ENCODE results near the gene MAN2B2. TPM values are rescaled to one million over a fixed set of nuclear protein-coding genes. Genes with fewer than 3 reads are reported as not detected.

MAN2B2 gene
- total and polyA plus RNA-seq, 2 of the 4 experiments (the other 2 are of a cell fraction): 13.4 to 34.1 TPM

DNA sequence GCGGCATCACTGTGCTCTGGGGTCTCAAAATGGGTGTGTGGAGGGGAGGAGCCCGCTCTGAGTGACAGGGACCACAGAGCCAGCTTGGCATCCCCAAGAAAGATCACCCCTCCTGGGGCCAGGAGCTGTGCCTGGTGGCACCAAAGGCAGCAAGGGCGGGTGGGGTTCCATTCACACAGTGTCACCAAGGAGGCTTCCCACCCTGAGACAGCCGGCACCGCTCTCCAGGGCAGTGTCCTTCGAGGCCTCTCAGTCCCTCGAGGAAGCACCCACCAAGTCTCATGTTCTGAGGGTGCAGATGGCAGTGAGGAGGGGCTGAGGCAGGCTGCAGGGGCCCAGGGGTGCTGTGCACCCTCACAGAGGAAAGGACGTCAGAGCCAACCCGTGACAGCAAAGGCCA, 44.0 kb upstream of the MAN2B2 start:
- no peak overlapping the region for H2BK20ac ChIP-seq (ENCODE audit: low read depth, low read length)
- H3K9me1 ChIP-seq (ENCODE audit: insufficient read depth, low read length): no peaks in the 10 kb centered on the region
- H2BK15ac ChIP-seq (ENCODE audit: low read depth, low read length): no peak overlapping the region
- TF ChIP-seq POLR2A (IDR thresholded peaks at IDR 0.05; ENCODE audit: low read depth, low read length) (no peak), RAD21 (IDR thresholded peaks at IDR 0.05; ENCODE audit: low read length) (no peak)
- TF ChIP-seq, protein P1, sequence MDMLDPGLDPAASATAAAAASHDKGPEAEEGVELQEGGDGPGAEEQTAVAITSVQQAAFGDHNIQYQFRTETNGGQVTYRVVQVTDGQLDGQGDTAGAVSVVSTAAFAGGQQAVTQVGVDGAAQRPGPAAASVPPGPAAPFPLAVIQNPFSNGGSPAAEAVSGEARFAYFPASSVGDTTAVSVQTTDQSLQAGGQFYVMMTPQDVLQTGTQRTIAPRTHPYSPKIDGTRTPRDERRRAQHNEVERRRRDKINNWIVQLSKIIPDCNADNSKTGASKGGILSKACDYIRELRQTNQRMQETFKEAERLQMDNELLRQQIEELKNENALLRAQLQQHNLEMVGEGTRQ (IDR thresholded peaks at IDR 0.05; ENCODE audit: low read depth, low read length): no peak
- no peaks in the 10 kb centered on the region for H3K4me1 ChIP-seq (ENCODE audit: control insufficient read depth, insufficient read depth, low read length)
- H3K9ac ChIP-seq (ENCODE audit: low read depth, low read length): no peak overlapping the region
- no peak overlapping the region for H3K4me2 ChIP-seq (ENCODE audit: low read depth, low read length)
- H3K79me1 ChIP-seq (ENCODE audit: low read depth in 1 of 2, low read length in 2 of 2): no peaks in the 10 kb centered on the region
- 20% methylated on average over 2 of the region's 9 CpGs; no CpG with 5 or more reads in 1 of the 2 experiments for WGBS, 2 experiments (ENCODE audit: extremely low coverage in 2 of 2, insufficient read length in 1 of 2)
- H4K20me1 ChIP-seq (ENCODE audit: insufficient read depth, low read length): no peaks in the 10 kb centered on the region
- H3K9me3 ChIP-seq (ENCODE audit: control insufficient read depth, insufficient read depth, low read length): no peaks in the 10 kb centered on the region
- no peak overlapping the region for H3K4me3 ChIP-seq (ENCODE audit: insufficient read depth, low read depth, low read length)
- H3K14ac ChIP-seq (replicated peaks; ENCODE audit: low read depth, low read length): no peak overlapping the region
- DNase-seq (no peak), ATAC-seq (ENCODE audit: low read depth) (no peak)
- no peak overlapping the region for H2BK5ac ChIP-seq (ENCODE audit: low read depth, low read length, poor library complexity, severe bottlenecking)
- H2AK9ac ChIP-seq (replicated peaks; ENCODE audit: low read depth, low read length, poor library complexity): no peak overlapping the region
- no peak overlapping the region for H4K5ac ChIP-seq (ENCODE audit: low read depth, low read length)
- intact Hi-C loops (cut with micrococcal nuclease) (no loop called here), in situ Hi-C loops (cut with MboI; ENCODE audit: low sequenced_read_pairs) (no loop called here), dilution Hi-C loops (cut with HindIII; ENCODE audit: low sequenced_read_pairs, unreplicated experiment) (no loop called here)
- no peak overlapping the region for H4K91ac ChIP-seq (ENCODE audit: insufficient read depth, low read depth, low read length)
- ChIA-PET POLR2A (ENCODE audit: unreplicated experiment) (no interaction called here), CTCF (no interaction called here)
- no peak overlapping the region for H3K27ac ChIP-seq (ENCODE audit: insufficient read depth, low read length)
- no peak overlapping the region for H3K23ac ChIP-seq (ENCODE audit: low read depth, low read length)
- H3K4ac ChIP-seq (ENCODE audit: low read depth, low read length): no peak overlapping the region
- no peak overlapping the region for H2AFZ ChIP-seq (replicated peaks; ENCODE audit: low read length, poor library complexity)
- no peak overlapping the region for H2AK5ac ChIP-seq (ENCODE audit: low read depth, low read length)
- H3K27me3 ChIP-seq (ENCODE audit: control insufficient read depth, insufficient read depth, low read length): peaks cover 3% of the 10 kb centered on the region; the same call in 1 of the 2 replicates
- H4K8ac ChIP-seq (ENCODE audit: low read depth in 2 of 2, low read length in 2 of 2): no peak overlapping the region
- H2BK120ac ChIP-seq (ENCODE audit: low read depth, low read length): no peak overlapping the region
- no peak overlapping the region for H3K18ac ChIP-seq (ENCODE audit: low read depth, low read length)
- no peaks in the 10 kb centered on the region for H3K36me3 ChIP-seq (ENCODE audit: control insufficient read depth, insufficient read depth, low read length)
- H3K56ac ChIP-seq (ENCODE audit: extremely low read depth, insufficient read depth, low read length): no peak overlapping the region
- no TSS peak for BruUV-seq (replicated peaks)

All from IMR-90 (cell line).